GM18519 (cell line): ENCODE results near the gene C1orf105.

Experiments
- ATAC-seq: cut with Tn5 transposase; IDR thresholded peaks from one replicate; pipeline ENCODE4 v1.9.1; 2021; ENCODE audit warnings: mild to moderate bottlenecking, moderate library complexity; ENCODE audit not compliant: unreplicated experiment, low FRiP score

C1orf105 gene

DNA sequence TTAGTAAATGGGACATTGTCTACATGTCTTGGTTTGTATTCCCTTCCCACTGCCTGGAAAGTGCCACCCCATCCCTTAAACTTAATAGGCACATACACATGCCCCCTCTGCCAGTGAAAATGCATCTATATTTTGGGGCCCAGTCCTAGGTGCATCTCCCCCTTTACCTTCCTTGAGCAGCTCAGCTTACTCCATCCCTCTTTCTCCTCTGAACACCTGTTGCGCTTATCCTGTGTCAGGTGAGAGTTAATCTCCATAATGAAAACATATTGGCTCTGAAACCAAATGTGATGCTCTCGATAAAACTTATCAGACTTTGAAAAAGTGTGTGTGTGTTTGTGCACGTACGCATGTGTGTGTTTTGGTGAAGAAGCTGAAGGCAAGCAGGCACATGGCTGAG lies 97.1 kb downstream of the C1orf105 start:
- ATAC-seq = no peak
